ENCODE measurements around the gene MDM1.

DNA sequence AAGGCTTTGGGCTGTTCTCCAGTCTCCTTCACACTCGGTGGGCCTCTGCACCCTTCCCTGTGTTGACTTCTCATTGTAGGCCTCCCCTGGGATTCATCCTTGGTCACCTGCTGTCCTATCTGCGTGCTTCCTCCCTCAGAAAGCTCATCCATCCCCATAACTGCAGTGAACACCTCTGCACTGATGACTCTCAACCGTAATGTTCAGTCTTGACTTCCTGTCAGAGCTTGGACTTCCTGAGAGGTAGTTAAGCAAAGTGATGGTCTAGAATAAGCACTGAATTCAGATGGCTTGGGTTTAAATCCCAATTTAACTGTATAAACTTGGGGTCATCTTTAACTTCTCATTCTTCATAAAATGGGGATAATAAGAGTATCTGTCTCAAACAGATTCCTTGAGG, 13.6 kb upstream of the MDM1 start:
- TF ChIP-seq, protein P1, sequence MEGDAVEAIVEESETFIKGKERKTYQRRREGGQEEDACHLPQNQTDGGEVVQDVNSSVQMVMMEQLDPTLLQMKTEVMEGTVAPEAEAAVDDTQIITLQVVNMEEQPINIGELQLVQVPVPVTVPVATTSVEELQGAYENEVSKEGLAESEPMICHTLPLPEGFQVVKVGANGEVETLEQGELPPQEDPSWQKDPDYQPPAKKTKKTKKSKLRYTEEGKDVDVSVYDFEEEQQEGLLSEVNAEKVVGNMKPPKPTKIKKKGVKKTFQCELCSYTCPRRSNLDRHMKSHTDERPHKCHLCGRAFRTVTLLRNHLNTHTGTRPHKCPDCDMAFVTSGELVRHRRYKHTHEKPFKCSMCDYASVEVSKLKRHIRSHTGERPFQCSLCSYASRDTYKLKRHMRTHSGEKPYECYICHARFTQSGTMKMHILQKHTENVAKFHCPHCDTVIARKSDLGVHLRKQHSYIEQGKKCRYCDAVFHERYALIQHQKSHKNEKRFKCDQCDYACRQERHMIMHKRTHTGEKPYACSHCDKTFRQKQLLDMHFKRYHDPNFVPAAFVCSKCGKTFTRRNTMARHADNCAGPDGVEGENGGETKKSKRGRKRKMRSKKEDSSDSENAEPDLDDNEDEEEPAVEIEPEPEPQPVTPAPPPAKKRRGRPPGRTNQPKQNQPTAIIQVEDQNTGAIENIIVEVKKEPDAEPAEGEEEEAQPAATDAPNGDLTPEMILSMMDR (IDR thresholded peaks at IDR 0.05) = no peak
- no peak for TF ChIP-seq POLR2A (IDR thresholded peaks at IDR 0.05)

Measured in lower leg skin (tissue), 3 donors.